HEK293 (cell line): ENCODE data around the gene TBC1D5.

Experiments
- CTCF ChIA-PET: fragments of 350-600 bp; formaldehyde crosslinking; extraction: SDS; loops from one replicate; lab custom pipeline; 2021; ENCODE audit warnings: antibody characterized with exemption; lab: Yijun Ruan, JAX
- POLR2A ChIA-PET: fragments of 300-600 bp; formaldehyde crosslinking; extraction: SDS; loops from one replicate; lab custom pipeline; 2020; ENCODE audit warnings: antibody characterized with exemption, inconsistent platforms; lab: Yijun Ruan, JAX
- H3K27ac ChIP-seq: fragments of 200-500 bp; sonication (Bioruptor generic); 2 replicates; pipeline ENCODE4 v1.5.1; 2014; ENCODE audit warnings: low read depth, low read length, control low read depth, inconsistent platforms; ENCODE audit errors: extremely low read depth
- H3K36me3 ChIP-seq, 2 experiments: fragments of 200-500 bp in 1 of 2; sonication (Bioruptor generic) in 1 of 2; 1 replicate in 1 of 2; 2 replicates in 1 of 2; pipeline ENCODE4 v1.5.1; 2014 to 2017; ENCODE audit warnings: inconsistent platforms in 2 of 2, low read length in 2 of 2; ENCODE audit not compliant: control insufficient read depth in 2 of 2, insufficient read depth in 1 of 2
- H3K4me1 ChIP-seq: fragments of 200-500 bp; sonication (Bioruptor generic); 2 replicates; pipeline ENCODE4 v1.5.1; 2014; ENCODE audit warnings: mild to moderate bottlenecking, low read length, inconsistent platforms; ENCODE audit not compliant: control insufficient read depth, insufficient read depth
- H3K4me3 ChIP-seq: 2 replicates; pipeline ENCODE4 v1.5.1; 2011; ENCODE audit warnings: low read depth, mild to moderate bottlenecking, control low read depth, low read length, moderate library complexity
- H3K9me3 ChIP-seq: fragments of 200-500 bp; sonication (Bioruptor generic); 2 replicates; pipeline ENCODE4 v1.5.1; 2014; ENCODE audit warnings: low read depth, low read length, inconsistent platforms; ENCODE audit not compliant: control insufficient read depth, insufficient read depth
- EGR2 ChIP-seq: fragments of 450-650 bp; formaldehyde crosslinking; IDR thresholded peaks from 2 replicates; pipeline ENCODE4 v1.5.1; 2016; ENCODE audit warnings: low read depth, missing biosample characterization, missing genetic modification characterization
- GFI1B ChIP-seq: fragments of 450-650 bp; formaldehyde crosslinking; IDR thresholded peaks from 2 replicates; pipeline ENCODE4 v1.5.1; 2016; ENCODE audit warnings: missing biosample characterization, missing genetic modification characterization
- KLF7 ChIP-seq: fragments of 450-650 bp; formaldehyde crosslinking; IDR thresholded peaks from 2 replicates; pipeline ENCODE4 v1.5.1; 2016; ENCODE audit warnings: missing biosample characterization, missing genetic modification characterization, borderline replicate concordance
- PRDM10 ChIP-seq: fragments of 450-650 bp; formaldehyde crosslinking; IDR thresholded peaks from 2 replicates; pipeline ENCODE4 v1.5.1; 2016; ENCODE audit warnings: missing biosample characterization, missing genetic modification characterization
- ZBTB21 ChIP-seq: fragments of 450-650 bp; formaldehyde crosslinking; IDR thresholded peaks from 2 replicates; pipeline ENCODE4 v1.5.1; 2017; ENCODE audit warnings: missing biosample characterization, missing genetic modification characterization
- ZBTB48 ChIP-seq: fragments of 450-650 bp; formaldehyde crosslinking; IDR thresholded peaks from 2 replicates; pipeline ENCODE4 v1.5.1; 2016; ENCODE audit warnings: missing biosample characterization, missing genetic modification characterization
- ZFHX2 ChIP-seq: fragments of 450-650 bp; formaldehyde crosslinking; conservative IDR thresholded peaks from 2 replicates; pipeline ENCODE4 v1.5.1; 2016; ENCODE audit warnings: missing biosample characterization, missing genetic modification characterization
- ZIC2 ChIP-seq: fragments of 450-650 bp; formaldehyde crosslinking; IDR thresholded peaks from 2 replicates; pipeline ENCODE4 v1.5.1; 2016; ENCODE audit warnings: missing biosample characterization, missing genetic modification characterization
- ZNF19 ChIP-seq: fragments of 450-650 bp; formaldehyde crosslinking; IDR thresholded peaks from 2 replicates; pipeline ENCODE4; 2016; ENCODE audit warnings: missing biosample characterization, missing genetic modification characterization, low read depth
- ZNF239 ChIP-seq: fragments of 450-650 bp; formaldehyde crosslinking; IDR thresholded peaks from 2 replicates; pipeline ENCODE4 v1.5.1; 2016; ENCODE audit warnings: missing biosample characterization, missing genetic modification characterization
- ZNF335 ChIP-seq: fragments of 450-650 bp; formaldehyde crosslinking; conservative IDR thresholded peaks from 2 replicates; pipeline ENCODE4 v1.5.1; 2016; ENCODE audit warnings: missing biosample characterization, missing genetic modification characterization
- ZNF362 ChIP-seq: fragments of 450-650 bp; formaldehyde crosslinking; IDR thresholded peaks from 2 replicates; pipeline ENCODE4 v1.5.1; 2016; ENCODE audit warnings: missing biosample characterization, missing genetic modification characterization
- ZNF624 ChIP-seq: fragments of 450-650 bp; formaldehyde crosslinking; IDR thresholded peaks from 2 replicates; pipeline ENCODE4 v1.5.1; 2017; ENCODE audit warnings: missing biosample characterization, missing genetic modification characterization
- ZNF654 ChIP-seq: fragments of 450-650 bp; formaldehyde crosslinking; IDR thresholded peaks from 2 replicates; pipeline ENCODE4 v1.5.1; 2016; ENCODE audit warnings: low read depth, missing biosample characterization, missing genetic modification characterization
- TF ChIP-seq, protein P1 (sequence below): fragments of 450-650 bp; formaldehyde crosslinking; IDR thresholded peaks from 2 replicates; pipeline ENCODE4 v1.5.1; 2017; ENCODE audit warnings: missing biosample characterization, missing genetic modification characterization
- TF ChIP-seq, protein P2 (sequence below): fragments of 450-650 bp; formaldehyde crosslinking; IDR thresholded peaks from 2 replicates; pipeline ENCODE4 v1.5.1; 2016; ENCODE audit warnings: missing biosample characterization, missing genetic modification characterization

Gene TBC1D5

DNA sequence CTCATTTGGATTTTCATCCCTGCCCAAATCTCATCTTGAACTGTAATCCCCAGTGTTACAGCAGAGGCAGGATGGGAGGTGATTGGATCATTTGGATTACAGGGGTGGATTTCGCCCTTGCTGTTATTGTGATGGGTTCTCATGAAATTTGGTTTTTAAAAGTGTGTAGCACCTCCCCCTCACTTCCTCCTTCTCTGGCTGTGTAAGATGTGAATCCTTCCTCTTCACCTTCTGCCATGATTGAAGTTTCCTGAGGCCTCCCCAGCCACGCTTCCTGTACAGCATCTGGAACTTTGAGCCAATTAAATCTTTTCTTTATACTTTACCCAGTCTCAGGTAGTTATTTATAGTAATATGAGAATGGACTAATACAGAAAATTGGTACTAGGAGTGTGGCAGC is 540.9 kb downstream of the TBC1D5 start (continued):
- TF ChIP-seq ZNF362 (tag by site-specific recombination) (no peak), ZFHX2 (tag by site-specific recombination) (no peak), EGR2 (tag by site-specific recombination) (no peak), ZBTB21 (no peak), ZNF239 (no peak), ZNF335 (tag by site-specific recombination) (no peak), ZNF19 (tag by site-specific recombination) (no peak)

DNA sequence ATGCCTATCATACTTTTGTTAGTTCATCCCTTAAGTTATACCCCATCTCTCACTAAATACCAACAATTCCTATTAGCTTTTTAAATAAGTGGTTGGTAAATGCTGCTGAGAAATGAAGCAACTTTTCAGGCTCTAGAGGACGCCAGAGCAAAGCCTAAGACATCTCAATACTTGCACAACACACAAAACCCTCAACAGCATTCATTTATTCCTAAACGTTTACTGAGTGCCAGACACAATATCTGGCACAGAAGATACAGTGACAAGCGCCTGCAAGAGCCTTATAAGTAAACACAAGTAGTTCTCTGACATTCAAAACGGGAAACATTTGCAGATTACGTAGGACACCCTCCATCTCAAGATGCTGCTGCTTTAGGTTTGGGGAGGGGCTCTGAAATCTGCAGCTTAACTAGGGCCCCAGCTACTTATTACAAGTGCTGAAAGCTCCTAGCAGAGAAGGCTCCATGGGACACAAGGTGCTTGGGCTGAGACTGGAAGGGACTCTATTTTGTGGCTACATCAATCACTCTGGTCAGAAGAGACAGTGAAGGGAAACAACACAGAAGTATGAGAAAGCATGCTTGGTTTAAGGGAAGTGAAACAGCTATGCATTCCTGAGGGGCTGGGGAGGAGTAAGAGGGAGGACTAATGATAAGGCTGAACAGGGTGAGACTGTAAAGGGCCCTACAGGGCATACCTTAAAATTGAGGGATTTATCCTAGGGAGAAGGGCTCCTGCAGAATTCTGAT is 546.4 kb downstream of the TBC1D5 start:
- no peak overlapping the region for H3K4me3 ChIP-seq
- no peaks in the 10 kb centered on the region for H3K9me3 ChIP-seq
- no peak overlapping the region for H3K27ac ChIP-seq
- H3K4me1 ChIP-seq: no peaks in the 10 kb centered on the region
- CTCF ChIA-PET: interaction anchor here (0.5 to 1.2 kb wide), 2 partner anchors 18 to 1229 kb away, joined by 3 to 4 read pairs; no protein-coding TSS in a partner anchor
- TF ChIP-seq ZNF624 (tag by site-specific recombination): no peak
- peak; percentile 12; the same call in 1 of the 2 replicates for TF ChIP-seq ZNF654
- H3K36me3 ChIP-seq: no peaks in the 10 kb centered on the region
- POLR2A ChIA-PET: no interaction called here

GRCh38 chr3:17195192-17195611 is 547.2 kb downstream of the TBC1D5 start:
- no peaks in the 10 kb centered on the region for H3K36me3 ChIP-seq
- H3K4me1 ChIP-seq: no peaks in the 10 kb centered on the region
- ChIA-PET CTCF (interaction anchor here (1.2 kb wide), 1 partner anchor 17 kb away, joined by 4 read pairs; no protein-coding TSS in a partner anchor), POLR2A (no interaction called here)
- no peak overlapping the region for H3K4me3 ChIP-seq
- peak; percentile 74 for TF ChIP-seq PRDM10 (tag by site-specific recombination)
- TF ChIP-seq, protein P1, sequence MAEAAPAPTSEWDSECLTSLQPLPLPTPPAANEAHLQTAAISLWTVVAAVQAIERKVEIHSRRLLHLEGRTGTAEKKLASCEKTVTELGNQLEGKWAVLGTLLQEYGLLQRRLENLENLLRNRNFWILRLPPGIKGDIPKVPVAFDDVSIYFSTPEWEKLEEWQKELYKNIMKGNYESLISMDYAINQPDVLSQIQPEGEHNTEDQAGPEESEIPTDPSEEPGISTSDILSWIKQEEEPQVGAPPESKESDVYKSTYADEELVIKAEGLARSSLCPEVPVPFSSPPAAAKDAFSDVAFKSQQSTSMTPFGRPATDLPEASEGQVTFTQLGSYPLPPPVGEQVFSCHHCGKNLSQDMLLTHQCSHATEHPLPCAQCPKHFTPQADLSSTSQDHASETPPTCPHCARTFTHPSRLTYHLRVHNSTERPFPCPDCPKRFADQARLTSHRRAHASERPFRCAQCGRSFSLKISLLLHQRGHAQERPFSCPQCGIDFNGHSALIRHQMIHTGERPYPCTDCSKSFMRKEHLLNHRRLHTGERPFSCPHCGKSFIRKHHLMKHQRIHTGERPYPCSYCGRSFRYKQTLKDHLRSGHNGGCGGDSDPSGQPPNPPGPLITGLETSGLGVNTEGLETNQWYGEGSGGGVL (tag by site-specific recombination): peak; percentile 70
- TF ChIP-seq ZIC2 (tag by site-specific recombination): 0 out of 2 replicates have a peak, but pooled peaks have one; percentile 36
- TF ChIP-seq, protein P2, sequence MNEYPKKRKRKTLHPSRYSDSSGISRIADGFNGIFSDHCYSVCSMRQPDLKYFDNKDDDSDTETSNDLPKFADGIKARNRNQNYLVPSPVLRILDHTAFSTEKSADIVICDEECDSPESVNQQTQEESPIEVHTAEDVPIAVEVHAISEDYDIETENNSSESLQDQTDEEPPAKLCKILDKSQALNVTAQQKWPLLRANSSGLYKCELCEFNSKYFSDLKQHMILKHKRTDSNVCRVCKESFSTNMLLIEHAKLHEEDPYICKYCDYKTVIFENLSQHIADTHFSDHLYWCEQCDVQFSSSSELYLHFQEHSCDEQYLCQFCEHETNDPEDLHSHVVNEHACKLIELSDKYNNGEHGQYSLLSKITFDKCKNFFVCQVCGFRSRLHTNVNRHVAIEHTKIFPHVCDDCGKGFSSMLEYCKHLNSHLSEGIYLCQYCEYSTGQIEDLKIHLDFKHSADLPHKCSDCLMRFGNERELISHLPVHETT: no peak
- TF ChIP-seq ZBTB48 (tag by site-specific recombination): no peak
- TF ChIP-seq GFI1B (tag by site-specific recombination): no peak
- TF ChIP-seq KLF7 (tag by site-specific recombination): no peak
- H3K27ac ChIP-seq: no peak overlapping the region
- H3K9me3 ChIP-seq: no peaks in the 10 kb centered on the region
